AG04449 (cell line): ENCODE data around the gene DYNC1H1.
"Not testable (repeated sequence)": the region's sequence is repeated elsewhere in the genome, so short reads cannot be mapped to it uniquely, and the experiment has no call there.

ENCODE experiments used
- CTCF ChIA-PET: fragments of 350-600 bp; formaldehyde crosslinking; extraction: SDS; loops from one replicate; lab custom pipeline; 2021; ENCODE audit warnings: antibody characterized with exemption; lab: Yijun Ruan, JAX
- POLR2A ChIA-PET: fragments of 400-600, 350-600 bp; formaldehyde crosslinking; extraction: SDS; loops from one replicate; lab custom pipeline; 2020; ENCODE audit warnings: antibody characterized with exemption, inconsistent platforms; lab: Yijun Ruan, JAX
- DNase-seq: peaks from one replicate; pipeline ENCODE4 v3.0.0-alpha.2; 2010; ENCODE audit warnings: low read depth, low spot score
- H3K4me3 ChIP-seq: 2 replicates; pipeline ENCODE4 v1.5.1; 2011; ENCODE audit warnings: low read depth, mild to moderate bottlenecking, control low read depth, low read length
- CTCF ChIP-seq: IDR thresholded peaks from one replicate; pipeline ENCODE4 v1.5.1; 2011; ENCODE audit warnings: mild to moderate bottlenecking, moderate library complexity, low read length, control low read depth, inconsistent platforms; ENCODE audit not compliant: insufficient read depth; ENCODE audit errors: missing control alignments

The DYNC1H1 gene

GRCh38 chr14:102077382-102077709 is 113.0 kb downstream of the DYNC1H1 start:
- no peak for DNase-seq
- CTCF ChIA-PET: interaction anchor here (0.6 to 1.4 kb wide), 2 partner anchors 19 to 1027 kb away, joined by 3 to 6 read pairs; no protein-coding TSS in a partner anchor
- POLR2A ChIA-PET: no interaction called here
- TF ChIP-seq CTCF: no peak
- no peak overlapping the region for H3K4me3 ChIP-seq

- POLR2A ChIA-PET, DNase-seq, H3K4me3 ChIP-seq: not testable (repeated sequence)
- CTCF ChIA-PET: interaction anchor here (1.3 to 2.0 kb wide), 2 partner anchors 14 to 236 kb away, joined by 6 to 9 read pairs; no protein-coding TSS in a partner anchor
These were observed 114.0 kb downstream of the DYNC1H1 start for GRCh38 chr14:102078361-102078791.

- CTCF ChIA-PET: interaction anchor here (1.3 to 2.0 kb wide), 2 partner anchors 15 to 236 kb away, joined by 6 to 9 read pairs; no protein-coding TSS in a partner anchor
- H3K4me3 ChIP-seq: no peak overlapping the region
- POLR2A ChIA-PET: no interaction called here
- TF ChIP-seq CTCF: no peak
- DNase-seq: no peak
These were observed 114.7 kb downstream of the DYNC1H1 start for GRCh38 chr14:102078831-102079699.

GRCh38 chr14:102079700-102079979 is 115.3 kb downstream of the DYNC1H1 start:
- CTCF ChIA-PET: interaction anchor here (1.3 to 2.0 kb wide), 2 partner anchors 16 to 235 kb away, joined by 6 to 9 read pairs; no protein-coding TSS in a partner anchor
- TF ChIP-seq CTCF: no peak
- no peak overlapping the region for H3K4me3 ChIP-seq
- DNase-seq: no peak
- POLR2A ChIA-PET: no interaction called here

GRCh38 chr14:102080183-102081080 is 116.1 kb downstream of the DYNC1H1 start:
- no peak for DNase-seq
- no peak for TF ChIP-seq CTCF
- ChIA-PET POLR2A (no interaction called here), CTCF (interaction anchor here (2.0 kb wide), 1 partner anchor 16 kb away, joined by 9 read pairs; no protein-coding TSS in a partner anchor)
- H3K4me3 ChIP-seq: no peak overlapping the region

- ChIA-PET POLR2A (no interaction called here), CTCF (no interaction called here)
- no peak overlapping the region for H3K4me3 ChIP-seq
- DNase-seq: no peak
- TF ChIP-seq CTCF: no peak
These were observed 117.1 kb downstream of the DYNC1H1 start for GRCh38 chr14:102081231-102082080.

- not testable (repeated sequence) for H3K4me3 ChIP-seq, DNase-seq
- ChIA-PET CTCF (interaction anchor here (0.8 to 4.2 kb wide), 5 partner anchors 12 to 232 kb away, joined by 3 to 18 read pairs (median 10); no protein-coding TSS in a partner anchor), POLR2A (interaction anchor here (0.6 to 1.0 kb wide), 2 partner anchors 12 to 136 kb away, joined by 3 to 4 read pairs; no protein-coding TSS in a partner anchor)
These were observed 120.1 kb downstream of the DYNC1H1 start for GRCh38 chr14:102084522-102084921.
